Measurements from ENCODE around the gene C5orf63. TPM values are rescaled to one million over a fixed set of nuclear protein-coding genes. Genes with fewer than 3 reads are reported as not detected.
"Not testable (repeated sequence)": the region's sequence is repeated elsewhere in the genome, so short reads cannot be mapped to it uniquely, and the experiment has no call there.

The C5orf63 gene
- polyA plus RNA-seq, 1 donor (not counting 4 experiments of a cell fraction or from before 2014, with no cell fraction given) = 7.2 TPM

DNA sequence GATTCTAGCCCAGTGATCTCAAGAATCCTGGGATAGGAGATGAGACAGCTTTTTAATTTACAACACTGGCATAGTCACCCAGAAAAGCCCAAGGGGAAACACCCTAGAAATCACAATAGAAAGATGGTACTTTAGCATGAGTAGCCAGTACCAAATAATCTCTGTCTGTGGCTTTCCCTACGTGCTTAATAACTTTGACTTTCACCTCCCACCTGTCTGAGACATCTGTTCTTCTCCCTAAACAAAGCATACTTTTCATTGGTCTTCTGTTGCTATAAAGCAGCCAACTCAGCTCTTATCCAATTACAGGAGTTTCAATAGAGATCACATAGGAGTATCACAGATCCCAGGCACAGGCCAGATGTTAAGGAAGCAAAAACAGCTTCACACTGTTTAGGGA is 53.4 kb downstream of the C5orf63 start:
- dilution Hi-C loops (cut with MboI; ENCODE audit: extremely low pct_ligation_motif_present, low sequenced_read_pairs) = no loop called here
- no peaks in the 10 kb centered on the region for H3K4me1 ChIP-seq (ENCODE audit: control insufficient read depth, extremely low read depth, insufficient read depth, low read length)
- no peak overlapping the region for H3K9ac ChIP-seq (ENCODE audit: control insufficient read depth, extremely low read depth, insufficient read depth, low read length)
- H4K20me1 ChIP-seq (ENCODE audit: control insufficient read depth, extremely low read depth, insufficient read depth, low read length) = no peaks in the 10 kb centered on the region
- TF ChIP-seq, protein P1, sequence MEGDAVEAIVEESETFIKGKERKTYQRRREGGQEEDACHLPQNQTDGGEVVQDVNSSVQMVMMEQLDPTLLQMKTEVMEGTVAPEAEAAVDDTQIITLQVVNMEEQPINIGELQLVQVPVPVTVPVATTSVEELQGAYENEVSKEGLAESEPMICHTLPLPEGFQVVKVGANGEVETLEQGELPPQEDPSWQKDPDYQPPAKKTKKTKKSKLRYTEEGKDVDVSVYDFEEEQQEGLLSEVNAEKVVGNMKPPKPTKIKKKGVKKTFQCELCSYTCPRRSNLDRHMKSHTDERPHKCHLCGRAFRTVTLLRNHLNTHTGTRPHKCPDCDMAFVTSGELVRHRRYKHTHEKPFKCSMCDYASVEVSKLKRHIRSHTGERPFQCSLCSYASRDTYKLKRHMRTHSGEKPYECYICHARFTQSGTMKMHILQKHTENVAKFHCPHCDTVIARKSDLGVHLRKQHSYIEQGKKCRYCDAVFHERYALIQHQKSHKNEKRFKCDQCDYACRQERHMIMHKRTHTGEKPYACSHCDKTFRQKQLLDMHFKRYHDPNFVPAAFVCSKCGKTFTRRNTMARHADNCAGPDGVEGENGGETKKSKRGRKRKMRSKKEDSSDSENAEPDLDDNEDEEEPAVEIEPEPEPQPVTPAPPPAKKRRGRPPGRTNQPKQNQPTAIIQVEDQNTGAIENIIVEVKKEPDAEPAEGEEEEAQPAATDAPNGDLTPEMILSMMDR (optimal IDR thresholded peaks at IDR 0.05 in 1 of 3, IDR thresholded peaks at IDR 0.05 in 1 of 3, conservative IDR thresholded peaks at IDR 0.05 in 1 of 3; ENCODE audit: extremely low read depth in 1 of 3, insufficient read depth in 2 of 3, low read length in 3 of 3) = no peak
- no peak for TF ChIP-seq EZH2 (IDR thresholded peaks at IDR 0.05; ENCODE audit: low read length)
- H3K9me3 ChIP-seq (ENCODE audit: control insufficient read depth, low read depth, low read length) = no peaks in the 10 kb centered on the region
- H3K4me3 ChIP-seq (ENCODE audit: control insufficient read depth in 2 of 3, extremely low read depth in 1 of 3, insufficient read depth in 2 of 3, low read depth in 1 of 3, low read length in 3 of 3) = no peak overlapping the region
- H3K79me2 ChIP-seq (ENCODE audit: control insufficient read depth, insufficient read depth, low read length) = no peaks in the 10 kb centered on the region
- no peak overlapping the region for H3K27ac ChIP-seq (ENCODE audit: control insufficient read depth, insufficient read depth, low read length)
- no peaks in the 10 kb centered on the region for H3K9me1 ChIP-seq (ENCODE audit: control insufficient read depth, extremely low read depth, insufficient read depth, low read length)
- H3K4me2 ChIP-seq (ENCODE audit: control insufficient read depth, extremely low read depth, insufficient read depth, low read depth, low read length) = no peak overlapping the region
- DNase-seq (ENCODE audit: low read depth, low spot score) (no peak), FAIRE-seq (no peak)
- H2AFZ ChIP-seq (ENCODE audit: control insufficient read depth, low read length) = no peak overlapping the region
- no peaks in the 10 kb centered on the region for H3K27me3 ChIP-seq (ENCODE audit: control insufficient read depth, extremely low read depth, insufficient read depth, low read length)
- H3K36me3 ChIP-seq (ENCODE audit: control insufficient read depth in 2 of 2, extremely low read depth in 1 of 2, insufficient read depth in 2 of 2, low read length in 2 of 2) = no peaks in the 10 kb centered on the region

DNA sequence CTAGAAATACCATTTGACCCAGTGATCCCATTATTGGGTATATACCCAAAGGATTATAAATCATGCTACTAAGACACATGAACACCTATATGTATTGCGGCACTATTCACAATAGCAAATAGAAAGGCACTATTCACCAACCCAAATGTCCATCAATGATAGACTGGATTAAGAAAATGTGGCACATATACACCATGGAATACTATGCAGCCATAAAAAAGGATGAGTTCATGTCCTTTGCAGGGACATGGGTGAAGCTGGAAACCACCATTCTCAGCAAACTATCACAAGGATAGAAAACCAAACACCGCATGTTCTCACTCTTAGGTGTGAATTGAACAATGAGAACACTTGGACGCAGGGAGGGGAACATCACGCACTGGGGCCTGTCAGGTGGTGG is 56.6 kb downstream of the C5orf63 start:
- H3K36me3 ChIP-seq (ENCODE audit: control insufficient read depth in 2 of 2, extremely low read depth in 1 of 2, insufficient read depth in 2 of 2, low read length in 2 of 2); dilution Hi-C loops (cut with MboI; ENCODE audit: extremely low pct_ligation_motif_present, low sequenced_read_pairs); H3K4me1 ChIP-seq (ENCODE audit: control insufficient read depth, extremely low read depth, insufficient read depth, low read length); H2AFZ ChIP-seq (ENCODE audit: control insufficient read depth, low read length); H3K4me2 ChIP-seq (ENCODE audit: control insufficient read depth, extremely low read depth, insufficient read depth, low read depth, low read length); H3K79me2 ChIP-seq (ENCODE audit: control insufficient read depth, insufficient read depth, low read length); H3K9me1 ChIP-seq (ENCODE audit: control insufficient read depth, extremely low read depth, insufficient read depth, low read length); H3K27ac ChIP-seq (ENCODE audit: control insufficient read depth, insufficient read depth, low read length); H3K9ac ChIP-seq (ENCODE audit: control insufficient read depth, extremely low read depth, insufficient read depth, low read length); H3K4me3 ChIP-seq (ENCODE audit: control insufficient read depth in 2 of 3, extremely low read depth in 1 of 3, insufficient read depth in 2 of 3, low read depth in 1 of 3, low read length in 3 of 3); H4K20me1 ChIP-seq (ENCODE audit: control insufficient read depth, extremely low read depth, insufficient read depth, low read length); FAIRE-seq; H3K9me3 ChIP-seq (ENCODE audit: control insufficient read depth, low read depth, low read length); DNase-seq (ENCODE audit: low read depth, low spot score); H3K27me3 ChIP-seq (ENCODE audit: control insufficient read depth, extremely low read depth, insufficient read depth, low read length): not testable (repeated sequence)

DNA sequence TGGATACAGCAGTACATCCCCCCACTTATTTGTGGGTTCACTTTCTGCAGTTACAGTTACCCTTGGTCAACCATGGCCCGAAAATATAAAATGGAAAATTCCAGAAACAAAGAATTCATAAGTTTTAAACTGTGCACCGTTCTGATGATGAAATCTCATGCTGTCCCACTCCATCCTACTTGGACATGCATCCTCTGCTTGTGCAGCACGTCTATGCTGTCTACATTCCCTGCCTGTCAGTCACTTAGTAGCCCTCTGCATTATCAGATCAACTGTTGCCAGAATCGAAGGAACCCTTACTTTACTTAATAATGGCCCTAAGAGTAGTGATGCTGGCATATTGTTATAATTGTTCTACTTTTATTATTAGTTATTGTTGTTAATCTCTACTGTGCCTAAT is 57.6 kb downstream of the C5orf63 start:
- Histone ChIP-seq H3K27me3 (ENCODE audit: control insufficient read depth, extremely low read depth, insufficient read depth, low read length) (no peaks in the 10 kb centered on the region), H3K4me1 (ENCODE audit: control insufficient read depth, extremely low read depth, insufficient read depth, low read length) (no peaks in the 10 kb centered on the region), H3K4me2 (ENCODE audit: control insufficient read depth, extremely low read depth, insufficient read depth, low read depth, low read length) (no peak overlapping the region), H3K79me2 (ENCODE audit: control insufficient read depth, insufficient read depth, low read length) (no peaks in the 10 kb centered on the region), H3K9me1 (ENCODE audit: control insufficient read depth, extremely low read depth, insufficient read depth, low read length) (no peaks in the 10 kb centered on the region), H2AFZ (ENCODE audit: control insufficient read depth, low read length) (no peak overlapping the region), H3K27ac (ENCODE audit: control insufficient read depth, insufficient read depth, low read length) (no peak overlapping the region), H3K9me3 (ENCODE audit: control insufficient read depth, low read depth, low read length) (no peaks in the 10 kb centered on the region), H4K20me1 (ENCODE audit: control insufficient read depth, extremely low read depth, insufficient read depth, low read length) (no peaks in the 10 kb centered on the region), H3K9ac (ENCODE audit: control insufficient read depth, extremely low read depth, insufficient read depth, low read length) (no peak overlapping the region), H3K4me3 (ENCODE audit: control insufficient read depth in 2 of 3, extremely low read depth in 1 of 3, insufficient read depth in 2 of 3, low read depth in 1 of 3, low read length in 3 of 3) (no peak overlapping the region), H3K36me3 (ENCODE audit: control insufficient read depth in 2 of 2, extremely low read depth in 1 of 2, insufficient read depth in 2 of 2, low read length in 2 of 2) (no peaks in the 10 kb centered on the region)
- TF ChIP-seq, protein P1 (optimal IDR thresholded peaks at IDR 0.05 in 1 of 3, IDR thresholded peaks at IDR 0.05 in 1 of 3, conservative IDR thresholded peaks at IDR 0.05 in 1 of 3; ENCODE audit: extremely low read depth in 1 of 3, insufficient read depth in 2 of 3, low read length in 3 of 3) = no peak
- TF ChIP-seq EZH2 (IDR thresholded peaks at IDR 0.05; ENCODE audit: low read length) = no peak
- dilution Hi-C loops (cut with MboI; ENCODE audit: extremely low pct_ligation_motif_present, low sequenced_read_pairs) = no loop called here
- no peak for DNase-seq (ENCODE audit: low read depth, low spot score)
- no peak for FAIRE-seq
